Esophagus muscularis mucosa (tissue), 4 donors: Measurements from ENCODE around the gene MGAT5B.

ENCODE experiments used
- EP300 ChIP-seq: sonication (generic); formaldehyde crosslinking; IDR thresholded peaks from one replicate; pipeline ENCODE4 v1.6.1; 2017; ENCODE audit warnings: antibody characterized with exemption
- POLR2A ChIP-seq: fragments of 450-650 bp; IDR thresholded peaks from one replicate; pipeline ENCODE4 v1.6.1; 2017; ENCODE audit warnings: antibody characterized with exemption, moderate library complexity, mild to moderate bottlenecking, low read depth
- POLR2AphosphoS5 ChIP-seq, 2 donors: sonication (generic); formaldehyde crosslinking; IDR thresholded peaks; one replicate each; pipeline ENCODE4 v1.6.1; 2017; ENCODE audit warnings: antibody characterized with exemption in 2 of 2
- TF ChIP-seq, protein P1 (sequence below), 3 experiments: fragments of 200-600 bp in 2 of 3; fragments of 450-650 bp in 1 of 3; sonication (generic) in 2 of 3; IDR thresholded peaks; one replicate each; pipeline ENCODE4 v1.5.1; 2017 to 2019; ENCODE audit warnings: antibody characterized with exemption in 3 of 3, mild to moderate bottlenecking in 2 of 3, moderate library complexity in 1 of 3

- TF ChIP-seq, protein P1, sequence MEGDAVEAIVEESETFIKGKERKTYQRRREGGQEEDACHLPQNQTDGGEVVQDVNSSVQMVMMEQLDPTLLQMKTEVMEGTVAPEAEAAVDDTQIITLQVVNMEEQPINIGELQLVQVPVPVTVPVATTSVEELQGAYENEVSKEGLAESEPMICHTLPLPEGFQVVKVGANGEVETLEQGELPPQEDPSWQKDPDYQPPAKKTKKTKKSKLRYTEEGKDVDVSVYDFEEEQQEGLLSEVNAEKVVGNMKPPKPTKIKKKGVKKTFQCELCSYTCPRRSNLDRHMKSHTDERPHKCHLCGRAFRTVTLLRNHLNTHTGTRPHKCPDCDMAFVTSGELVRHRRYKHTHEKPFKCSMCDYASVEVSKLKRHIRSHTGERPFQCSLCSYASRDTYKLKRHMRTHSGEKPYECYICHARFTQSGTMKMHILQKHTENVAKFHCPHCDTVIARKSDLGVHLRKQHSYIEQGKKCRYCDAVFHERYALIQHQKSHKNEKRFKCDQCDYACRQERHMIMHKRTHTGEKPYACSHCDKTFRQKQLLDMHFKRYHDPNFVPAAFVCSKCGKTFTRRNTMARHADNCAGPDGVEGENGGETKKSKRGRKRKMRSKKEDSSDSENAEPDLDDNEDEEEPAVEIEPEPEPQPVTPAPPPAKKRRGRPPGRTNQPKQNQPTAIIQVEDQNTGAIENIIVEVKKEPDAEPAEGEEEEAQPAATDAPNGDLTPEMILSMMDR (IDR thresholded peaks at IDR 0.05): no peak
- no peak for TF ChIP-seq POLR2A
- no peak for TF ChIP-seq EP300
- TF ChIP-seq POLR2AphosphoS5 (IDR thresholded peaks at IDR 0.05): no peak
These were observed 64.5 kb downstream of the MGAT5B start for GRCh38 chr17:76932402-76933333.
